Lower lobe of right lung (tissue), 2 donors: ENCODE results near the gene PTGER2. TPM values are rescaled to one million over a fixed set of nuclear protein-coding genes. Genes with fewer than 3 reads are reported as not detected.

Source experiments
- ATAC-seq, 2 donors: fragments of 200-7000 bp; cut with Tn5 transposase; one replicate each; pipeline ENCODE4 v1.9.1; 2020 to 2022; ENCODE audit warnings: mild to moderate bottlenecking in 2 of 2, moderate library complexity in 2 of 2
- DNase-seq: peaks from one replicate; pipeline ENCODE4 v3.0.0-alpha.2; 2020
- H3K27ac ChIP-seq: fragments of 200-600 bp; one replicate; pipeline ENCODE4 v1.8.0; 2022
- H3K27me3 ChIP-seq: fragments of 200-600 bp; one replicate; pipeline ENCODE4 v1.8.0; 2022; ENCODE audit warnings: low read depth
- H3K36me3 ChIP-seq: fragments of 200-600 bp; one replicate; pipeline ENCODE4 v1.8.0; 2022; ENCODE audit warnings: mild to moderate bottlenecking
- H3K4me1 ChIP-seq: fragments of 200-600 bp; one replicate; pipeline ENCODE4 v1.8.0; 2022
- H3K4me3 ChIP-seq: fragments of 200-600 bp; one replicate; pipeline ENCODE4 v1.8.0; 2022; ENCODE audit warnings: mild to moderate bottlenecking
- H3K9me3 ChIP-seq: fragments of 200-600 bp; one replicate; pipeline ENCODE4 v1.8.0; 2022
- intact Hi-C: fragments of 100-400 bp; cut with DNase I; formaldehyde crosslinking; loops from one replicate; pipeline ENCODE4 v1.11.0; 2022
- total RNA-seq: library from RNA; stranded (reverse); fragmentation: NEBNext Ultra II Directional; extraction: Animal tissue kit (Norgen Biotek cat#: 25700); gene quantifications from one replicate; pipeline ENCODE4 v1.2.1, GENCODE V29; 2021
- TF ChIP-seq, protein P1 (sequence below): fragments of 200-600 bp; IDR thresholded peaks from one replicate; pipeline ENCODE4 v1.8.0; 2022; ENCODE audit warnings: antibody characterized with exemption, mild to moderate bottlenecking
- donor health status: DM: no; HTN: yes; CAD: no; lungs with severe emphysema.

PTGER2 gene
- total RNA-seq, 1 donor from 2014 or later = 6.2 TPM

- peak; percentile 58 to 81 for ATAC-seq
- TF ChIP-seq, protein P1, sequence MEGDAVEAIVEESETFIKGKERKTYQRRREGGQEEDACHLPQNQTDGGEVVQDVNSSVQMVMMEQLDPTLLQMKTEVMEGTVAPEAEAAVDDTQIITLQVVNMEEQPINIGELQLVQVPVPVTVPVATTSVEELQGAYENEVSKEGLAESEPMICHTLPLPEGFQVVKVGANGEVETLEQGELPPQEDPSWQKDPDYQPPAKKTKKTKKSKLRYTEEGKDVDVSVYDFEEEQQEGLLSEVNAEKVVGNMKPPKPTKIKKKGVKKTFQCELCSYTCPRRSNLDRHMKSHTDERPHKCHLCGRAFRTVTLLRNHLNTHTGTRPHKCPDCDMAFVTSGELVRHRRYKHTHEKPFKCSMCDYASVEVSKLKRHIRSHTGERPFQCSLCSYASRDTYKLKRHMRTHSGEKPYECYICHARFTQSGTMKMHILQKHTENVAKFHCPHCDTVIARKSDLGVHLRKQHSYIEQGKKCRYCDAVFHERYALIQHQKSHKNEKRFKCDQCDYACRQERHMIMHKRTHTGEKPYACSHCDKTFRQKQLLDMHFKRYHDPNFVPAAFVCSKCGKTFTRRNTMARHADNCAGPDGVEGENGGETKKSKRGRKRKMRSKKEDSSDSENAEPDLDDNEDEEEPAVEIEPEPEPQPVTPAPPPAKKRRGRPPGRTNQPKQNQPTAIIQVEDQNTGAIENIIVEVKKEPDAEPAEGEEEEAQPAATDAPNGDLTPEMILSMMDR = no peak
- H3K27ac ChIP-seq = no peak overlapping the region
These were observed 11.0 kb downstream of the PTGER2 start for GRCh38 chr14:52325126-52325525.

GRCh38 chr14:52325630-52326029 is 11.5 kb downstream of the PTGER2 start:
- no peak for DNase-seq
- Histone ChIP-seq H3K9me3 (no peaks in the 10 kb centered on the region), H3K36me3 (no peaks in the 10 kb centered on the region), H3K27me3 (no peaks in the 10 kb centered on the region), H3K27ac (no peak overlapping the region), H3K4me1 (peaks cover 14% of the 10 kb centered on the region), H3K4me3 (no peak overlapping the region)
- TF ChIP-seq, protein P1 = no peak
- intact Hi-C loops = no loop called here
- no peak for ATAC-seq

More at GRCh38 chr14:52325126-52325525, 11.0 kb downstream of the PTGER2 start:
- DNase-seq = no peak
- Histone ChIP-seq H3K36me3 (no peaks in the 10 kb centered on the region), H3K4me3 (no peak overlapping the region), H3K4me1 (peaks cover 14% of the 10 kb centered on the region), H3K9me3 (no peaks in the 10 kb centered on the region), H3K27me3 (no peaks in the 10 kb centered on the region)
- intact Hi-C loops = no loop called here

DNA sequence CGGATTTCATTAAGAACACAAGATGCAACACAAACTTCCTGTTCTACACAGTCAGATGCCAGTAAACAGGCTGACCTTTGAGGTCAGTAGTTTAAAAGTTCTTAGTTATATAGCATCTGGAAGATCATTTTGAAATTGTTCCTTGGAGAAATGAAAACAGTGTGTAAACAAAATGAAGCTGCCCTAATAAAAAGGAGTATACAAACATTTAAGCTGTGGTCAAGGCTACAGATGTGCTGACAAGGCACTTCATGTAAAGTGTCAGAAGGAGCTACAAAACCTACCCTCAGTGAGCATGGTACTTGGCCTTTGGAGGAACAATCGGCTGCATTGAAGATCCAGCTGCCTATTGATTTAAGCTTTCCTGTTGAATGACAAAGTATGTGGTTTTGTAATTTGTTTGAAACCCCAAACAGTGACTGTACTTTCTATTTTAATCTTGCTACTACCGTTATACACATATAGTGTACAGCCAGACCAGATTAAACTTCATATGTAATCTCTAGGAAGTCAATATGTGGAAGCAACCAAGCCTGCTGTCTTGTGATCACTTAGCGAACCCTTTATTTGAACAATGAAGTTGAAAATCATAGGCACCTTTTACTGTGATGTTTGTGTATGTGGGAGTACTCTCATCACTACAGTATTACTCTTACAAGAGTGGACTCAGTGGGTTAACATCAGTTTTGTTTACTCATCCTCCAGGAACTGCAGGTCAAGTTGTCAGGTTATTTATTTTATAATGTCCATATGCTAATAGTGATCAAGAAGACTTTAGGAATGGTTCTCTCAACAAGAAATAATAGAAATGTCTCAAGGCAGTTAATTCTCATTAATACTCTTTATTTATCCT is 13.5 kb downstream of the PTGER2 start:
- no peaks in the 10 kb centered on the region for H3K36me3 ChIP-seq
- intact Hi-C loops = no loop called here
- peak; percentile 36 to 66 for ATAC-seq
- no peak overlapping the region for H3K27ac ChIP-seq
- H3K4me1 ChIP-seq = peaks cover 14% of the 10 kb centered on the region
- TF ChIP-seq, protein P1 = no peak
- H3K9me3 ChIP-seq = no peaks in the 10 kb centered on the region
- H3K27me3 ChIP-seq = no peaks in the 10 kb centered on the region
- no peak overlapping the region for H3K4me3 ChIP-seq
- DNase-seq = no peak

GRCh38 chr14:52328276-52328675 is 14.2 kb downstream of the PTGER2 start:
- Histone ChIP-seq H3K27me3 (no peaks in the 10 kb centered on the region), H3K27ac (no peak overlapping the region), H3K9me3 (no peaks in the 10 kb centered on the region), H3K4me1 (peaks cover 14% of the 10 kb centered on the region), H3K36me3 (no peaks in the 10 kb centered on the region), H3K4me3 (no peak overlapping the region)
- intact Hi-C loops = no loop called here
- ATAC-seq (no peak), DNase-seq (no peak)
- TF ChIP-seq, protein P1 = no peak

GRCh38 chr14:52329678-52330369 is 15.7 kb downstream of the PTGER2 start:
- H3K4me3 ChIP-seq = no peak overlapping the region
- H3K9me3 ChIP-seq = no peaks in the 10 kb centered on the region
- peaks cover 14% of the 10 kb centered on the region for H3K4me1 ChIP-seq
- TF ChIP-seq, protein P1 = no peak
- no peak for ATAC-seq
- H3K27ac ChIP-seq = no peak overlapping the region
- DNase-seq = no peak
- H3K36me3 ChIP-seq = no peaks in the 10 kb centered on the region
- no peaks in the 10 kb centered on the region for H3K27me3 ChIP-seq
- intact Hi-C loops = no loop called here
